ENCODE results near the gene DYNC1LI2. TPM values are rescaled to one million over a fixed set of nuclear protein-coding genes. Genes with fewer than 3 reads are reported as not detected.
"Not testable (repeated sequence)": the region's sequence is repeated elsewhere in the genome, so short reads cannot be mapped to it uniquely, and the experiment has no call there.

DYNC1LI2 gene
- total RNA-seq (ENCODE audit: low replicate concordance), result 113 and 135 TPM in 2 replicates
- long read RNA-seq, full-length matches to known transcripts, result 114 of 193 reads
- long read RNA-seq, partial matches to known transcripts, result 40 of 193 reads
- long read RNA-seq, other reads (novel, unspliced or antisense), result 39 of 193 reads

DNA sequence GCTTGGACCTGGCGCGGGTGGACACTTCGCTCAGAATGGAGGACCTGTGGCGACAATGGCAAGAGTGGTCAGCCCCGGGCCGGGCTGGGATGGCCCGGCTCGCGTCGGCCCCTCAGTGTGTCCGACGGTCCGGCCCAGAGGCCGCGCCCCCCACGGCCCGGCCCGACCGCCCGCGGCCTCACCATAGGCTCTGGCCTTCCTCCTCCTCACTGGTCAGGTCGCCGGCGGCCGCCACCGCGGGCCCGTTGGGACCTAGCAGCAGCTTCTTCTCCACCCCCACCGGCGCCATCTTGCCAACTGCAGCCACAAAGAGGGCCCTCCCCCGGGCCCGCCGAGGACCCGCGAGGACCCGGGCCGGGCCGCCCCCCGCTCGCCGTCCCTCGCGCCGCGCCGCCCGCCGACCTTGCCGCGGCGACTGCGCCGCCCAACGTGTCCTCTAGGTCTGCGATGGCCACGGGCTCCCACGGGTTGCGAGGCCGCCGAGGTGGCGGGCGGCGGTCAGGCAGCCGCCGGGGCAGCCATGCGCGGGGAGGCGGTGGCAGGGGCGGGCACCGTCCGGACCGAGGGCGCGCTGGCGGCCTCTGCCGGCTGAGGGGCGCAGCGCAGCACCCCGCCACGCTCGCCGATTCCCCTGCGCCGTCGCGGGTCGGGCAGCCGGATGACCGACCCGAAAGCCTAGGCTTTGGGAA is at the start of gene DYNC1LI2:
TSS of gene DYNC1LI2 (minus strand) at position 307 of the 689 bp plus-strand sequence. CDS start at position 289, 18 bp downstream.
- peak within 1 kb of the TSS; percentile 87 for H3K27ac Mint-ChIP-seq
- H3K27me3 Mint-ChIP-seq, result peaks cover 25% of the 10 kb centered on the region
- H3K4me3 Mint-ChIP-seq, result peak within 1 kb of the TSS; percentile 93
- DNase-seq (ENCODE audit: extremely low spot score, unreplicated experiment), result peak; percentile 91
- H3K9me3 Mint-ChIP-seq, result no peaks in the 10 kb centered on the region
- TF ChIP-seq, protein P1, sequence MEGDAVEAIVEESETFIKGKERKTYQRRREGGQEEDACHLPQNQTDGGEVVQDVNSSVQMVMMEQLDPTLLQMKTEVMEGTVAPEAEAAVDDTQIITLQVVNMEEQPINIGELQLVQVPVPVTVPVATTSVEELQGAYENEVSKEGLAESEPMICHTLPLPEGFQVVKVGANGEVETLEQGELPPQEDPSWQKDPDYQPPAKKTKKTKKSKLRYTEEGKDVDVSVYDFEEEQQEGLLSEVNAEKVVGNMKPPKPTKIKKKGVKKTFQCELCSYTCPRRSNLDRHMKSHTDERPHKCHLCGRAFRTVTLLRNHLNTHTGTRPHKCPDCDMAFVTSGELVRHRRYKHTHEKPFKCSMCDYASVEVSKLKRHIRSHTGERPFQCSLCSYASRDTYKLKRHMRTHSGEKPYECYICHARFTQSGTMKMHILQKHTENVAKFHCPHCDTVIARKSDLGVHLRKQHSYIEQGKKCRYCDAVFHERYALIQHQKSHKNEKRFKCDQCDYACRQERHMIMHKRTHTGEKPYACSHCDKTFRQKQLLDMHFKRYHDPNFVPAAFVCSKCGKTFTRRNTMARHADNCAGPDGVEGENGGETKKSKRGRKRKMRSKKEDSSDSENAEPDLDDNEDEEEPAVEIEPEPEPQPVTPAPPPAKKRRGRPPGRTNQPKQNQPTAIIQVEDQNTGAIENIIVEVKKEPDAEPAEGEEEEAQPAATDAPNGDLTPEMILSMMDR (conservative IDR thresholded peaks at IDR 0.05), result peak; percentile 90
- peaks cover 20% of the 10 kb centered on the region for H3K4me1 Mint-ChIP-seq (ENCODE audit: unreplicated experiment)
- peaks cover 9% of the 10 kb centered on the region for H3K36me3 Mint-ChIP-seq

DNA sequence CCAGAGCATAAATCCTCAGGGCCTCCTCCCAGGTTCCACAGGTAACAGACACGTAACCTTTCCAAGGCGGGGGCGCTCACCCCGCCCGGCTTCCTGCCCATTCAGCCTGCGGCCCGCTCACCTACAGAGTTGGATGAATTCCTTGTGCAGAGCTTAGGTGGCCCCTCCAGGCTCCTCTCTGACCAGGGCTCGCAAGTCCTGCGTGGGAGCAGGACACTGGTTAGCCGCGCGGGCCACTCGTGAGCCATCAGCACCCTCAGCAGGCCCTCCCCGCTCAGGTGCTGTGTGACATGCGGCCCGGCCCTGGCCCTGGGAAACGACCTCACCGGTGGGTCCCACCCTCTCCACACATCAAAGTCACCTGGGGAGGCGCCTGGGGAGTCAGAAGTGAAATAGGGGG is 49.4 kb upstream of the DYNC1LI2 start:
- no peaks in the 10 kb centered on the region for H3K4me1 Mint-ChIP-seq (ENCODE audit: unreplicated experiment)
- DNase-seq (ENCODE audit: extremely low spot score, unreplicated experiment), result no peak
- H3K9me3 Mint-ChIP-seq, result no peaks in the 10 kb centered on the region
- no peak overlapping the region for H3K27ac Mint-ChIP-seq
- TF ChIP-seq, protein P1 (conservative IDR thresholded peaks at IDR 0.05), result no peak
- no peak overlapping the region for H3K4me3 Mint-ChIP-seq
- no peaks in the 10 kb centered on the region for H3K27me3 Mint-ChIP-seq
- H3K36me3 Mint-ChIP-seq, result peaks cover 17% of the 10 kb centered on the region

DNA sequence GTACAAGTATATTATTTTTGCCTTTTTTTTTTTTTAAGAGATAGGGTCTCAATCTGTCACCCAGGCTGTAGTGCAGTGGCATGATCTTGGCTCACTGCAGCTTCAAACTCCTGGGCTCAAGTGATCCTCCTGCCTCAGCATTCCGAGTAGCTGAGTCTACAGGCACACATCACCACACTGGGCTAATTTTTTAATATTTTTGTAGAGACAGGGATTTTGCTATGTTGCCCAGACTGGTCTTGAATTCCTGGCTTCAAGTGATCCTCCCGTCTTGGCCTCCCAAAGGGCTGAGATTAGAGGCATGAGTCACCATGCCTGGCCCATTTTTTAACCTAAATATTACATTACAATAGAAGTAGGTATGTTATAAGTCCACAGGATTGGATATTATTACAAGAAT is 46.8 kb upstream of the DYNC1LI2 start:
- H3K36me3 Mint-ChIP-seq, result no peaks in the 10 kb centered on the region
- no peak overlapping the region for H3K4me3 Mint-ChIP-seq
- H3K9me3 Mint-ChIP-seq, result no peaks in the 10 kb centered on the region
- TF ChIP-seq, protein P1 (conservative IDR thresholded peaks at IDR 0.05), result no peak
- no peaks in the 10 kb centered on the region for H3K4me1 Mint-ChIP-seq (ENCODE audit: unreplicated experiment)
- H3K27ac Mint-ChIP-seq, result no peak overlapping the region
- no peak for DNase-seq (ENCODE audit: extremely low spot score, unreplicated experiment)
- no peaks in the 10 kb centered on the region for H3K27me3 Mint-ChIP-seq

DNA sequence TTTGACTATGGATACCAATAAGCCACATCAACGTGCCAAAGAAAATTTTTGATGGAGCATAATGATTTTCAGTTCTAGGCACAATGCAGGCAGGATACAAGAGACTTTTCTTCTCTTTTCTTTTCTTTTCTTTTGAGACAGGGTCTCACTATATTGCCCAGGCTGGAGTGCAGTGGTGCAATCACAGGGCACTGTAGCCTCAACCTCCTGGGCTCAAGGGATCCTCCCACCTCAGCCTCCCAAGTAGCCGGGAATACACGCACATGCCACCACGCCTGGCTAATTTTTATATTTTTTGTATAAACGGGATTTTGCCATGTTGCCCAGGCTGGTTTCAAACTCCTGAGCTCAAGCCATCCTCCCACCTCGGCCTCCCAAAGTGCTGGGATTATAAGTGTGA is 42.6 kb upstream of the DYNC1LI2 start:
- H3K27me3 Mint-ChIP-seq; H3K27ac Mint-ChIP-seq; H3K4me3 Mint-ChIP-seq; DNase-seq (ENCODE audit: extremely low spot score, unreplicated experiment); H3K4me1 Mint-ChIP-seq (ENCODE audit: unreplicated experiment); H3K9me3 Mint-ChIP-seq; H3K36me3 Mint-ChIP-seq: not testable (repeated sequence)

DNA sequence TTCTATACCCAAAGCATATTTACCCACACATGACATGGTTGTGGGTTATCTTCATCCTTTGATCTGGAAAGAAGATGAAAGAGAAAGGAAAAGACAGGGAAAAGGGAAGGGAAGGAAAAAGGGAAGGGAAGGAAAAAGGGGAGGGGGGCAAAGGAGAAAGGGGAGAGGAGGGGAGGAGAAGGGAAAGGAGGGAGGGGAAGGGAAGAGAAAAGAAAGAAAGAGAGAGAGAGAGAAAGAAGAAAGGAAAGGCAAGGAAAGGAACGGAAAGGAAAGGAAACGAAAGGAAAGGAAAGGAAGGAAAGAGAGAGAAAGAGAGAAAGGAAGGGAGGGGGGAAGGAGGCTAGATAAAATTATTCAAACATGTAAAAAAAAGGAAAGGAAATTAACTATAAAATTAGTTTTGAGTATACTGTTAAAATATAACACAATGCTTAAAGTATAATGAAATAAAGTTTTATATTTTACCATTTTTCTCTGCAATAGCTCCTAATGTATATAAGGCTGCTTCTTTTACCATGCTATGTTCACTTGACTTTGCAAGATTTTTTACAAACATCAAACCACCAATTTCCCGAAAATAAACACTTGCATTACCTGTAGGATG is 38.8 kb upstream of the DYNC1LI2 start:
- Mint-ChIP-seq H3K4me1 (ENCODE audit: unreplicated experiment) (no peaks in the 10 kb centered on the region), H3K36me3 (no peaks in the 10 kb centered on the region), H3K27ac (no peak overlapping the region), H3K9me3 (no peaks in the 10 kb centered on the region), H3K4me3 (no peak overlapping the region), H3K27me3 (peaks cover 9% of the 10 kb centered on the region)
- TF ChIP-seq, protein P1 (conservative IDR thresholded peaks at IDR 0.05), result no peak
- DNase-seq (ENCODE audit: extremely low spot score, unreplicated experiment), result no peak

DNA sequence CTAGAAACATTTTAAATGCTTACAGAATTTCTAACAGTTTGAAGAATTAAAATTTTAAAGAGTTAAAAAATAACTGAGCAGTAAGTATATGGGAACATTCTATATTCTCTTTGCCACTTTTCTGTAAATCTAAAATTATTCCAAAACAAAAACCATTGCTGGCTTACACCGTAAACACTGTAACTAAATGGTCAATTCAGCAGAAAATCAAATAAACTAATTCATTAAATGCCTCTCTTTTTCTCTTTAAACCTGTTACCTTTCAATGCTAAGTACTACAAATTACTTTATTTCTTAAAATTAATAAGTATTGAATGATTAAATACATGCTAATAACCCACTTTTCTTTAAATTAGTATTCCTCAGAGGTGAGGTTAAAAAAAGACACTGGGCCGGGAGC is 36.0 kb upstream of the DYNC1LI2 start:
- Mint-ChIP-seq H3K36me3 (no peaks in the 10 kb centered on the region), H3K27me3 (peaks cover 9% of the 10 kb centered on the region), H3K27ac (no peak overlapping the region), H3K9me3 (no peaks in the 10 kb centered on the region), H3K4me3 (no peak overlapping the region), H3K4me1 (ENCODE audit: unreplicated experiment) (no peaks in the 10 kb centered on the region)
- DNase-seq (ENCODE audit: extremely low spot score, unreplicated experiment), result no peak
- TF ChIP-seq, protein P1 (conservative IDR thresholded peaks at IDR 0.05), result no peak

Measured in type B pancreatic cell (in vitro differentiated cells).